K562 (cell line): ENCODE results near the gene JPT1. TPM values are rescaled to one million over a fixed set of nuclear protein-coding genes. Genes with fewer than 3 reads are reported as not detected.

Experiments used
- CBFA2T2 ChIP-seq: fragments of 450-650 bp; conservative IDR thresholded peaks from 2 replicates; pipeline ENCODE4 v1.6.1; 2017; ENCODE audit warnings: mild to moderate bottlenecking
- CREB5 ChIP-seq: fragments of 250-450 bp; sonication (Bioruptor Pico); IDR thresholded peaks from 2 replicates; pipeline ENCODE4 v1.5.0; 2020; ENCODE audit warnings: mild to moderate bottlenecking
- EP400 ChIP-seq: fragments of 450-650 bp; IDR thresholded peaks from 2 replicates; pipeline ENCODE4 v1.6.1; 2017; ENCODE audit warnings: antibody characterized with exemption, mild to moderate bottlenecking, moderate library complexity
- HES1 ChIP-seq: fragments of 450-650 bp; IDR thresholded peaks from 2 replicates; pipeline ENCODE4 v1.6.1; 2016; ENCODE audit warnings: low read depth, mild to moderate bottlenecking, moderate library complexity
- HIVEP1 ChIP-seq: fragments of 250-450 bp; sonication (Bioruptor Pico); IDR thresholded peaks from 2 replicates; pipeline ENCODE4 v1.4.0; 2020; ENCODE audit warnings: mild to moderate bottlenecking
- LARP7 ChIP-seq: fragments of 450-650 bp; IDR thresholded peaks from 2 replicates; pipeline ENCODE4 v1.6.1; 2016
- MLX ChIP-seq, 2 experiments: fragments of 450-650 bp in 1 of 2; sonication (generic) in 1 of 2; formaldehyde crosslinking; conservative IDR thresholded peaks; 2 replicates each; pipeline versions ENCODE4 v1.4.0 to v1.8.1; 2020 to 2022; ENCODE audit warnings: mild to moderate bottlenecking in 1 of 2, missing genetic modification reagents in 1 of 2
- RFX7 ChIP-seq: fragments of 250-450 bp; sonication (Bioruptor Pico); IDR thresholded peaks from 2 replicates; pipeline ENCODE4 v1.5.1; 2021; ENCODE audit warnings: mild to moderate bottlenecking
- TOE1 ChIP-seq, 2 experiments: fragments of 450-650 bp in 1 of 2; sonication (generic) in 1 of 2; formaldehyde crosslinking in 1 of 2; IDR thresholded peaks; 2 replicates each; pipeline versions ENCODE4 v1.7.1 to v1.8.0; 2016 to 2022; ENCODE audit warnings: borderline replicate concordance in 2 of 2, mild to moderate bottlenecking in 2 of 2, antibody characterized with exemption in 1 of 2, inconsistent platforms in 1 of 2, low read depth in 1 of 2, missing genetic modification reagents in 1 of 2, moderate library complexity in 1 of 2
- ZBED1 ChIP-seq: IDR thresholded peaks from 2 replicates; pipeline ENCODE4 v1.6.1; 2014
- ZNF263 ChIP-seq: sonication (generic); formaldehyde crosslinking; IDR thresholded peaks from 2 replicates; pipeline ENCODE4 v1.8.0; 2022; ENCODE audit warnings: mild to moderate bottlenecking, missing genetic modification reagents, borderline replicate concordance
- ZNF274 ChIP-seq: IDR thresholded peaks from 2 replicates; pipeline ENCODE4 v1.6.1; 2011; ENCODE audit warnings: low read depth, mild to moderate bottlenecking, low read length, moderate library complexity, borderline replicate concordance
- ZNF354B ChIP-seq: fragments of 250-450 bp; sonication (Bioruptor Pico); IDR thresholded peaks from 2 replicates; pipeline ENCODE4 v1.4.0; 2020
- polyA plus RNA-seq, 8 experiments: library from polyadenylated mRNA; depleted of rRNA in 4 of 8; stranded (reverse) in 5 of 8; unstranded in 3 of 8; fragments of >200 nt; fragmentation: Nextera tagmentation in 2 of 8; fragmentation: Illumina TruSeq in 1 of 8; extraction: Ambion mirVana in 2 of 8; extraction: Trizol in 1 of 8; gene quantifications; 2 replicates each; pipeline versions ENCODE4 v1.2.1 to v1.2.3, GENCODE V29; 2011 to 2014; ENCODE audit warnings: inconsistent platforms in 1 of 8, missing spikeins in 1 of 8
- total RNA-seq, 7 experiments: library from RNA; depleted of rRNA in 6 of 7; stranded (reverse); fragments of >200 nt in 6 of 7; fragmentation: Illumina TruSeq in 2 of 7; extraction: Trizol in 2 of 7; gene quantifications; 2 replicates each; pipeline versions ENCODE4 v1.2.1 to v1.2.3, GENCODE V29; 2011 to 2021; ENCODE audit warnings: low replicate concordance in 1 of 7
- TF ChIP-seq, protein P1 (sequence below), 2 experiments: IDR thresholded peaks; 2 replicates each; pipeline ENCODE4 v1.6.1; 2011; ENCODE audit warnings: borderline replicate concordance in 1 of 2, control low read depth in 1 of 2, low read depth in 1 of 2, low read length in 1 of 2, mild to moderate bottlenecking in 1 of 2, mixed read lengths in 1 of 2, moderate library complexity in 1 of 2; ENCODE audit not compliant: insufficient read depth in 1 of 2, insufficient read length in 1 of 2, poor library complexity in 1 of 2, severe bottlenecking in 1 of 2; ENCODE audit errors: extremely low read depth in 1 of 2
- TF ChIP-seq, protein P2 (sequence below): conservative IDR thresholded peaks from 2 replicates; pipeline ENCODE4 v1.6.1; 2011; ENCODE audit warnings: low read depth, mild to moderate bottlenecking, low read length; ENCODE audit not compliant: control insufficient read depth
- TF ChIP-seq, protein P3 (sequence below): IDR thresholded peaks from 2 replicates; pipeline ENCODE4 v1.6.1; 2014; ENCODE audit warnings: antibody characterized with exemption
- TF ChIP-seq, protein P4 (sequence below): fragments of 150-350 bp; conservative IDR thresholded peaks from 2 replicates; pipeline ENCODE4 v1.6.1; 2014; ENCODE audit warnings: low read length

JPT1 gene
- total and polyA plus RNA-seq, 9 of the 15 experiments (the other 6 are each of a cell fraction or from before 2014, with no cell fraction given): 56.7 to 292 (median 144) TPM

DNA sequence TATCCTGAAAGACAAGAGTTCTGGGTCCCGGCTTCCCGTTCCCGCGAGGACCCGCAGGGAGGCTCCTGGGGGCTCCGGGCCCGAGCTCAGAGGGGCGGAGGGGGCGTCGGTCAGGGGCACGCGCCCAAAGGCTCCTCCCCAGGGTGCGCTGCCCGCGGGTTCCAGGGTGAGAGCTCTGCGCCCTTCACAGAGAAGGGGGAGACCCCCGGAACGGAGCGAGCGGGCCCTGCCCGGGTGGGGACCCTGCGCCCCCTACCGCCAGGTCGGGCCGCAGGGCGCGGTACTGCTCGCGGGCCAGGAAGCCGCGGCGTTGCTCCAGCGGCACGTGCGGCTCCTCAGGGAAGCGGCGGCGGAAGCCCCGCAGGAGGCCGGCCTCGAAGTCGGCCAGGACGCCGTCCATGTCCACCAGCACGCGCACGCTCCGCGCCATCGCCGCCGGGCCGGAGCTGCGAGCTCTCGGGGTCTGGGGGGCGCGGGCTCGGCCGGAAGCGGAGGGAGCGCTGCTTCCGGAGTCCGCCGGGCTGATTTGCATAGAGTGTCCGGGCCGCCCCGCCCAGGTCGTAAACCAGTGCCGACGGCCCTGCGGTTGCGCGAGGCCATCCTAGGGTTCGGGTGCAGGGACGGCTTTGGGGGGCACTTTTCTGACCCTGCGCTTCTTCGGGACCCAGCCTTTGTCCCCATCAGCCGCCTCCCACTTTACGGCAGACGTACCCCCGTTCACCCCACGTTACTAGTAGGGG is 22.9 kb downstream of the JPT1 start, which contains the start of gene NT5C (continued):
- TF ChIP-seq ZNF274 (no peak), EP400 (peak; percentile 77), ZNF263 (CRISPR knock-in tag) (no peak), CREB5 (CRISPR knock-in tag) (no peak), HES1 (no peak), MLX (CRISPR knock-in tag; conservative IDR thresholded peaks at IDR 0.05) (0 out of 4 replicates have a peak, but pooled peaks of 1 of the 2 experiments have one; percentile 26), CBFA2T2 (no peak), TOE1 (IDR thresholded peaks at IDR 0.05; ENCODE audit: borderline replicate concordance) (no peak), TOE1 (CRISPR knock-in tag; IDR thresholded peaks at IDR 0.05; ENCODE audit: borderline replicate concordance, low read depth) (0 out of 2 replicates have a peak, but pooled peaks have one; percentile 61), HIVEP1 (CRISPR knock-in tag) (no peak), RFX7 (CRISPR knock-in tag) (no peak), LARP7 (no peak), ZBED1 (no peak), ZNF354B (no peak)
- TF ChIP-seq, protein P1, sequence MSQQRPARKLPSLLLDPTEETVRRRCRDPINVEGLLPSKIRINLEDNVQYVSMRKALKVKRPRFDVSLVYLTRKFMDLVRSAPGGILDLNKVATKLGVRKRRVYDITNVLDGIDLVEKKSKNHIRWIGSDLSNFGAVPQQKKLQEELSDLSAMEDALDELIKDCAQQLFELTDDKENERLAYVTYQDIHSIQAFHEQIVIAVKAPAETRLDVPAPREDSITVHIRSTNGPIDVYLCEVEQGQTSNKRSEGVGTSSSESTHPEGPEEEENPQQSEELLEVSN (IDR thresholded peaks at IDR 0.05; ENCODE audit: borderline replicate concordance in 1 of 2, extremely low read depth in 1 of 2, insufficient read depth in 1 of 2, insufficient read length in 1 of 2, low read depth in 1 of 2, low read length in 1 of 2, poor library complexity in 1 of 2, severe bottlenecking in 1 of 2): peak; percentile 77 to 96
- TF ChIP-seq, protein P2, sequence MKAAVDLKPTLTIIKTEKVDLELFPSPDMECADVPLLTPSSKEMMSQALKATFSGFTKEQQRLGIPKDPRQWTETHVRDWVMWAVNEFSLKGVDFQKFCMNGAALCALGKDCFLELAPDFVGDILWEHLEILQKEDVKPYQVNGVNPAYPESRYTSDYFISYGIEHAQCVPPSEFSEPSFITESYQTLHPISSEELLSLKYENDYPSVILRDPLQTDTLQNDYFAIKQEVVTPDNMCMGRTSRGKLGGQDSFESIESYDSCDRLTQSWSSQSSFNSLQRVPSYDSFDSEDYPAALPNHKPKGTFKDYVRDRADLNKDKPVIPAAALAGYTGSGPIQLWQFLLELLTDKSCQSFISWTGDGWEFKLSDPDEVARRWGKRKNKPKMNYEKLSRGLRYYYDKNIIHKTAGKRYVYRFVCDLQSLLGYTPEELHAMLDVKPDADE: peak; percentile 94; the same call in 1 of the 2 replicates
- TF ChIP-seq, protein P3, sequence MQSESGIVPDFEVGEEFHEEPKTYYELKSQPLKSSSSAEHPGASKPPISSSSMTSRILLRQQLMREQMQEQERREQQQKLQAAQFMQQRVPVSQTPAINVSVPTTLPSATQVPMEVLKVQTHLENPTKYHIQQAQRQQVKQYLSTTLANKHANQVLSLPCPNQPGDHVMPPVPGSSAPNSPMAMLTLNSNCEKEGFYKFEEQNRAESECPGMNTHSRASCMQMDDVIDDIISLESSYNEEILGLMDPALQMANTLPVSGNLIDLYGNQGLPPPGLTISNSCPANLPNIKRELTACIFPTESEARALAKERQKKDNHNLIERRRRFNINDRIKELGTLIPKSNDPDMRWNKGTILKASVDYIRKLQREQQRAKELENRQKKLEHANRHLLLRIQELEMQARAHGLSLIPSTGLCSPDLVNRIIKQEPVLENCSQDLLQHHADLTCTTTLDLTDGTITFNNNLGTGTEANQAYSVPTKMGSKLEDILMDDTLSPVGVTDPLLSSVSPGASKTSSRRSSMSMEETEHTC: no peak
- TF ChIP-seq, protein P4, sequence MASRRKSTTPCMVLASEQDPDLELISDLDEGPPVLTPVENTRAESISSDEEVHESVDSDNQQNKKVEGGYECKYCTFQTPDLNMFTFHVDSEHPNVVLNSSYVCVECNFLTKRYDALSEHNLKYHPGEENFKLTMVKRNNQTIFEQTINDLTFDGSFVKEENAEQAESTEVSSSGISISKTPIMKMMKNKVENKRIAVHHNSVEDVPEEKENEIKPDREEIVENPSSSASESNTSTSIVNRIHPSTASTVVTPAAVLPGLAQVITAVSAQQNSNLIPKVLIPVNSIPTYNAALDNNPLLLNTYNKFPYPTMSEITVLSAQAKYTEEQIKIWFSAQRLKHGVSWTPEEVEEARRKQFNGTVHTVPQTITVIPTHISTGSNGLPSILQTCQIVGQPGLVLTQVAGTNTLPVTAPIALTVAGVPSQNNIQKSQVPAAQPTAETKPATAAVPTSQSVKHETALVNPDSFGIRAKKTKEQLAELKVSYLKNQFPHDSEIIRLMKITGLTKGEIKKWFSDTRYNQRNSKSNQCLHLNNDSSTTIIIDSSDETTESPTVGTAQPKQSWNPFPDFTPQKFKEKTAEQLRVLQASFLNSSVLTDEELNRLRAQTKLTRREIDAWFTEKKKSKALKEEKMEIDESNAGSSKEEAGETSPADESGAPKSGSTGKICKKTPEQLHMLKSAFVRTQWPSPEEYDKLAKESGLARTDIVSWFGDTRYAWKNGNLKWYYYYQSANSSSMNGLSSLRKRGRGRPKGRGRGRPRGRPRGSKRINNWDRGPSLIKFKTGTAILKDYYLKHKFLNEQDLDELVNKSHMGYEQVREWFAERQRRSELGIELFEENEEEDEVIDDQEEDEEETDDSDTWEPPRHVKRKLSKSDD: no peak
